CD1c-positive myeloid dendritic cell (primary cell): ENCODE data around the gene TCEAL5.
"Not testable (repeated sequence)": the region's sequence is repeated elsewhere in the genome, so short reads cannot be mapped to it uniquely, and the experiment has no call there.

Experiments
- DNase-seq: peaks from one replicate; pipeline ENCODE4 v3.0.0-alpha.2; 2016; ENCODE audit errors: extremely low spot score

TCEAL5 gene, protein sequence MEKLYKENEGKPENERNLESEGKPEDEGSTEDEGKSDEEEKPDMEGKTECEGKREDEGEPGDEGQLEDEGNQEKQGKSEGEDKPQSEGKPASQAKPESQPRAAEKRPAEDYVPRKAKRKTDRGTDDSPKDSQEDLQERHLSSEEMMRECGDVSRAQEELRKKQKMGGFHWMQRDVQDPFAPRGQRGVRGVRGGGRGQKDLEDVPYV

DNA sequence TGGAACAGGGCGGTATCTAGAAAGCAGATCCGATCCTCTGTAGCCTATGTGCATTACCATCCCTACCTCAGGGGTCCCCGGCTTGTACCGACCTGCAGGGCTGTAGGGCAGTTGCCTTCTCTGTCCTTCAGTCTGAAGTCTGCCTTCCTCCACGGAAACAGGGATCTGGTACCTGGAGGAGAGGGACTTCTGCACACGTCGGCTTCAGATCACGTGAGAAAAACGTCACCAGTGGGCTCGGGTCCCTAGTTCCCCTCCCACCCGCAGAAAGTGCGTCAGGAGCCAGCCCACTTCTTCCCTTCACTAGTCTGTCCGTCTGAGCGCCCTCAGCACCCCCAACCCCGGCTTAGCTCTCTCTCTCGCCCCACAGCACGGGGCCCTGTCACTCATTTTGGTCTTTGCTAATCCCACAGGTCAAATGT is at the start of gene TCEAL5:
TSS of gene TCEAL5 (minus strand) at position 170 of the 422 bp plus-strand sequence. CDS start 2,187 bp downstream, outside the sequence.
- no peak for DNase-seq

GRCh38 chrX:103311399-103311780 is 34.8 kb upstream of the TCEAL5 start:
- DNase-seq = no peak

GRCh38 chrX:103310555-103311398 is 34.2 kb upstream of the TCEAL5 start, which contains the start of gene BEX2:
TSS of gene BEX2 (minus strand) at chrX:103310990. CDS start at chrX:103309976, 1,014 bp downstream.
- peak; percentile 60 for DNase-seq

DNA sequence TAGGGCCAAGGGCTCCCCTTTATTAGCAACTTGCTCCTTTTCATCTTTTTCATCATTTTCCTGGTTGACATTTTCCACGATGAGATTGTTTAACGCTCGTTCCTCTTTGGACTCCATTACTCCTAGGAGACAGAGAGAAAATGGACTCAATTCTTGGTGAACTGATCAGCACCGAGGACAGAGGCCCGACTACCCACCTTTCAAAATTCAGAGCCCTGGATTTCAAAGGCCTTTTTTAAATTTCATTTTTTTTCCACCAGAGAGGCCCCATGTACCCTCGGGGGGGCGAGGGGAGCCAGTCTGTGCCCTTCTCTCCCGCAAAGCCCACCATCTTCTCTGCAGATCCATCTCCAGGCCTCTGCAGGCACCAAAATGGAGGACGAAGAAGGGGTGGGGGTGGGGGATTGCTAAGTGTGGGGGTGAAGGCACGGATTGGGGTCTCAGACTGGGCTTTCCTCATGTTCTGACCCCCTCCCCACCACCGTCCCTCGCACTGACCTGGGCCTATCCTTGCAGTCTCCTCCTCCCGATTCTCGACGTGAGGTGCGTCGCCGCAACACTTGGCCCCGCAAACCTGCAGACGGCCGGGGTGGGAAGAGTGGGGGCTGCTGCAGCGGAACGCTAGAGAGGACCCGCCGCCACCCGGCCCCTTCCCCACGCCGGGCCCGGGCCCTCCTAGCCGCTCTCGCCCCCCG is 33.5 kb upstream of the TCEAL5 start:
- DNase-seq = no peak

DNA sequence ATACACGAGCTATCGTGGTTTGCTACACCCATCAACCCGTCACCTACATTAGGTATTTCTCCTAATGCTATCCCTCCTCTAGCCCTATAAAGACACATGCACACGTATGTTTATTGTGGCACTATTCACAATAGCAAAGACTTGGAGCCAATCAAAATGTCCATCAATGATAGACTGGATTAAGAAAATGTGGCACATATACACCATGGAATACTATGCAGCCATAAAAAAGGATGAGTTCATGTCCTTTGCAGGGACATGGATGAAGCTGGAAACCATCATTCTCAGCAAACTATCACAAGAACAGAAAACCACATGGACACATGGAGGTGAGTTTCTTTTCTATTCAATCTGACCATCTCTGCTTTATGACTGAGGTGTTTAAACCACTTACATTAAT is 29.1 kb upstream of the TCEAL5 start:
- DNase-seq = not testable (repeated sequence)

DNA sequence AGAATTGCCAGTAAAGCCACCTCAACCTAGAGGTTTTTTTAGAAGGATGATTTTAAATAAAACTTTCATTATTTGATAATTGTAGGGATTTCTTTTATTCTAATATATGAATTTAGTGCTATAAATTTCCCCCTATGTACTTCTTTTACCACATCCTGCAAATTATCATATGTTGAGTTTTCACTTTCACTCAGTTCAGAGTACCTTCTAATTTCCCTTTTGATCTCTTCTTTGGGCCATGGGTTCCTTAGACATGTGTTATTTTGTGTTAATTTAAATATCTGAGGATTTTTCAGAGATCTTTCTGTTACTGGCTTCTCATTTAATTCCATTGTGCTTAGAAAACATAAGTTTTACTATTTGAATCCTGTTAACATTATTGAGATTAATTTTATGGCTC is 28.2 kb upstream of the TCEAL5 start:
- no peak for DNase-seq

DNA sequence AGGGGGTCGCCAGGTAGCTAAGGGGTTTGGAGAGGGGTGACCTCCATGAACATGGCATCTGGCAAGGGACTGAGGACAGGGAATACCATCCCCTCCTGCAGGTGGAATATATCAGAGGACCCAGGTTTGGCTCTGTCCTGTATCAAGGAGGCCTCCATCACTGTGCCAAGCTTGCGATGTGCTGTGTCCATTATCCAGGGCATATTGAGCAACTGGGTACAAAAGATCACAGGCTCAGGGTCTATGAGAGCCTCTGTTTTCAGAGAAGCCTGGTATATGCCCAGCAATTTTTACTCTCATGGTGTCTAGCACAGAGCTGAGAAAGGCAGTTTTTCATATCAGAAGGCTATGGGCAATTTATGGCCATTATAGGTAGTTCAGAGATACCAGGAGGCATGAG is 16.6 kb upstream of the TCEAL5 start:
- no peak for DNase-seq

DNA sequence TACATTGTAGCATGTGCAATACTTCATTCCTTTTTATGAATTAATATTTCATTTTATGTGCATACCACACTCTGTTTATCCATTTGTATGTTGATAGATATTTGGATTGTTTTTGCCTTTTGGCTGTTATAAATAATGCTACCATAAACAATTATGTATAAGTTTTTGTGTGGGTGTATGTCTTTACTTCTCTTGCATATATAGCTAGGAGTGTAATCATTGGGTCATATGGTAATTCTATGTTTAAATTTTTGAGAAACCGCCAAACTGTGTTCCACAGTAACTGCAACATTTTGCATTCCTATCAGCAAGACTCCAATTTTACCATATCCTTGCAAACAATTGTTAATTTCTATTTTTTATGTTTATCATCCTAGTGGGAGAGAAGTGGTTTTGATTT is 3.1 kb upstream of the TCEAL5 start:
- DNase-seq = no peak

DNA sequence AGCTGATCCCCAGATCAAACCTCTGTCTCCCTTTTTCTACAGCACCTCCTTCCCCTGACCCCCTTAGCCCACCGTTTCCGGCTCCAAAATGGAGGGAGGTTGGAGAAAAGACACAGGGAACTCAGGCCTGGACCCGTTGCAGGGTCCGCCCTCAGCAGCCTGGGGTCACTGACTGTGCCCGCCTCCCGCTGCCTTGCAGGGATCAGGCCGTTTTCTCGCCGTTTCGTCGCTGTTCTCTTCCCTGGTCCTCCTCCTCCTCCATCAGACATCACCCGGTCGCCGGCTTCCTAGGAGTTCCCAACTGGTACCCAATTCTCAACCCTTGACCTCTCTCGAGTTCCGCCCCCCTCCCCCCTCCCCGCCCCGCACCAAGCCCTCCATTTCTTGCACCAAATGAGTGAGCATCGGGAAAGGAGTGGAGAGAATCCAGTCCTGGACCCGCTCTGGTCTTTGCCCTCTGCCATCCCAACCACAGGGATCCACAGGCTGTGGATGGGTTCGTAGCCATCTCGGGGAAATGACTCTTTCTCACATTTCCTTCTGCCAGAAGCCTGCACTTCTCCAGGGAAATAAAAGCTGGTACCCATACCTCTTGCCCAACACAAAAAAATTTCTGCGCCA is 493 bp downstream of the TCEAL5 start:
- DNase-seq = no peak

- DNase-seq = no peak
Observed at GRCh38 chrX:103274284-103274683, 2.3 kb downstream of the TCEAL5 start.

- no peak for DNase-seq
Observed at GRCh38 chrX:103258275-103258674, 18.3 kb downstream of the TCEAL5 start.

DNA sequence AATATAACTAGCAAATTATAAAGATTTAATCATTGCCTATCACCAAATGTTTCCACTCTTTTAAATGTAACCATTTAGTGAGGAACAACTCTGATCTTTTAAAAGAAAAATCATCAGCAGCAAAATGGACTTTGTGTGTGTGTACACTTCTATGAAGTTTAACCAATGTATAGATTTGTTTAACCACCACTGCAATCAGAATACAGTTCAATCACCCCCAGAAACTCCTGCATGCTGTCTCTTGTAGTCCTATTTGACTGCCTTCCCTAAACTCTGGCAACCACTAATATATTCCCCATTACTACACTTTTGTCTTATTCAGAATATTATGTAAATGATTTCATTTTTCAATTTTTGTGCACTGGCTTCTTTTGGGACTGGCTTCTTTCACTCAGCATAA is 19.9 kb downstream of the TCEAL5 start:
- DNase-seq = no peak

- DNase-seq = peak; percentile 72
Observed at GRCh38 chrX:103254921-103255493, 21.5 kb downstream of the TCEAL5 start, which contains the start of gene TCEAL8. TSS of gene TCEAL8 (minus strand) at chrX:103255155. CDS start at chrX:103253979, 1,176 bp downstream.

GRCh38 chrX:103254171-103254824 is 22.3 kb downstream of the TCEAL5 start:
- DNase-seq = peak; percentile 1

GRCh38 chrX:103253608-103254007 is 22.9 kb downstream of the TCEAL5 start:
- DNase-seq = peak; percentile 1

GRCh38 chrX:103250977-103251376 is 25.6 kb downstream of the TCEAL5 start:
- DNase-seq = no peak

GRCh38 chrX:103249805-103250204 is 26.7 kb downstream of the TCEAL5 start:
- no peak for DNase-seq

DNA sequence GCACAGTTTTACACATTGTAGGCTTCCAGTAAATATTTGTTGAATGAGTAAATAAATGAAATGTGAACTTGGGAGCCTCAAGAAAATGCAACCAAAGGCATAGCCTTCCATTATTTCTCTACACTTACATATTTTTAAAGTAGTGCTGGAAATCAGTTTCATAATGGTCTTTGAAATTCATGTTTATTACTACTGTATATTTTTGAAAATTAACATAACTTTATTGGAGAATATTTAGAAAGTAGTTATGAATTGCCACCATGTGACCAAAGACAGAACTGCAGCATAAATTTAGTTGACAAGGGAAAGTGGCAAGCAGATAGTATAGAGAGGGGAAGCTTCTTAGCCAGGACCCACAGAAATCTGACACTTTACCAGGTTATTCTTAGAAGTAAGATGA is 28.0 kb downstream of the TCEAL5 start:
- peak; percentile 43 for DNase-seq

DNA sequence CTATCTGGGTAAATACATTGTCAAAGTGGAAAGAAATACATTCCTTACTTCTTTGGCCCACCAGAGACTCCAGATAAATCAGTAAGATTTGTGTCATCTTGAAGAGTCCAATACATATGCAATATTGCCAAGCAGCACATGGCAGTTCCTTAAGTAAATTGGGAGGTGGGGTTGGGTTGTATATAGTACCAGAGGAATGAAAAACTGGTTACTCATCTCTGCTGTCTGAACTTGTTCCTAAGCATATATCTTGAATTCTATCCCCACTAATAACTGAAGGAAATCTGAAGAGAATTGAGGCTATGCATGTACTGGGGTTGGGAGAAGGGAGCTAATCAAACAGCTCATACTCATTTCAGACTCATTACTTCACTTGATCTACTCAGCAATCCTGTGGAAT is 36.4 kb downstream of the TCEAL5 start:
- DNase-seq = no peak

GRCh38 chrX:103236296-103236695 is 40.3 kb downstream of the TCEAL5 start:
- no peak for DNase-seq

DNA sequence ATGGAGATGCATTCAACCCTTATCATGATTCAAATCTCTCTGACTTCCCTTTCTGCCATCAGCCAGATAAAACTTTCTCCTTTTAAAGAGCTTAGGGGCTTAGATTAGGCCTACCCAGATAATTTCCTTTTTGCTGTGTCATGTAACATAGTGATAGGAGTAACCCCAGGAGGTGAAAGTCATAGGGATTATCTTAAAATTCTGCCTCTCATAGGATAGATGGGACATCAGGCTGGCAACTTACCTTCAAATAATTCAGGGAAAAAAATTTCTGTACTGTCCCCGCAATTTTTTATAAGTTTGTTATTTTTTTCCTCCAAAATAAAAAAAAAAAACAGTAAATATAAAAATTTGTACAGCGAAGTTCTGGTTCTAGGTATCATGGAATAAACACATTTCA is 40.9 kb downstream of the TCEAL5 start:
- not testable (repeated sequence) for DNase-seq
